Retina (tissue), 1 donor: Measurements from ENCODE around the gene MAP3K5.

ENCODE experiments used
- DNase-seq: peaks from one replicate; pipeline ENCODE4 v3.0.0-alpha.2; 2016

MAP3K5 gene

DNA sequence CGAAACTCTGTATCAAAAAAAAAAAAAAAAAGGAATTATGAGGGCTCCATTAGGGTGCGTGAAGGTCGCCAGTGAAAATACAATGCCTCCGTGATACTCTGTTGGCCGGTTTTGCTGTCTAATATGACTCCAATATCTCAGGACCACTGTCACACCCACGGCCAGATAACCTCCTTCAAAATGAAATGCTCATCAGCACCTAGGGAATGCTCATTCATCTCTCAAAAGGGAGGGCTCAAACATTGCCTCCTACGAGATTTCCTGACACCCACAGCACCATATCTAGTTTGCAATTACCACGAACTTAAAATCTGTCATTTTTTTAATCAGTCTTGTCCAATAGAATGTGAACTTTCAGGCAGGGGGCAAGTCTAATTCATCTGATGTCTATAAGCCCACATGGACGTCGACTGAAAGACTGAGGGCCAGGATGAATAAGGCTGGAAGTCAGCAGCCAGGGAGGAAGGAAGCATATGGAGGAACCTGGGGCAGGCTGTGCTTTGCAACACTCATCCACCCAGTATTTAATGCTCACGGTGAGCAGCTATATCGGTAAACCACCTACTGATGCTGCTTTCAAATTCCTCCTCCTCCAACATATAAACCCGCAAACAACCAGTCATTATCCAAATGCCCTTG is 42.8 kb downstream of the MAP3K5 start:
- DNase-seq, result no peak

DNA sequence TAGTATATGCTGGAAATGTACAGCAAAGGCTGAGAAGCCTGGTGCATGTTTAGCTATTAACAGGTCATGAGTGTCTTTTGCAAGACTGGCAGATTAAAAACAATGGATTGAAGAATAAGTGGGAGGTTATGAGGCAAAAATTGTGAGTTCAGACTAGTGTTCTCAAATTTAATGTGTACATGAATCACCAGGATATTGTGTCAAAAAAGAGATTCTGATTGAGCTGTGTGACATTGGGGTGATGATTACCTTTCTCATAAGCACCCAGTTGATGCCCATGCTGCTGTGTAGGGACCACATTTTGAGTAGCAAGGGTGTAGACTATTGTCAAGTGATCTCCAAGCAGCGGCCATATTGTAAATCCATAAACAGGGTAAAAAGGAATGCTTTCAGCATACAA is 44.8 kb downstream of the MAP3K5 start:
- DNase-seq, result no peak

DNA sequence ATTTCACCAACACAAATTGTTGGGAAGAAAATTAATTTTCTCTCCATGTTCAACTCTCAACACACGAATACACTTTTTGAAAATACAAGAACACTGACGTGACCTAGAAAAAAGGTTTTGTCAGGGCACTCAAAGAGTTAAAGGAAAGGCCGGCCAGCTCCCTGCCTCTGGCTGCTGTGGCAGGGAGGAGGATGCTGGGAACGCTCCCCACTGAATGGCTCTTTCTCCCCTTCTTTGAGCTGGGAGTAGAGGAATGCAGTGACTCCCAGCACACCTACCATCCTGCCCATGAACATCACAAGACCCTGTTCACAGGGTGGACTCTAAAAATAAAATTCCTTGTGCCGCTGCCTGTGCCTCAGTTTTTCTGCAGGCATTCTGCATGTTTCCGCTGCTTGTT is 47.0 kb downstream of the MAP3K5 start:
- DNase-seq, result no peak

DNA sequence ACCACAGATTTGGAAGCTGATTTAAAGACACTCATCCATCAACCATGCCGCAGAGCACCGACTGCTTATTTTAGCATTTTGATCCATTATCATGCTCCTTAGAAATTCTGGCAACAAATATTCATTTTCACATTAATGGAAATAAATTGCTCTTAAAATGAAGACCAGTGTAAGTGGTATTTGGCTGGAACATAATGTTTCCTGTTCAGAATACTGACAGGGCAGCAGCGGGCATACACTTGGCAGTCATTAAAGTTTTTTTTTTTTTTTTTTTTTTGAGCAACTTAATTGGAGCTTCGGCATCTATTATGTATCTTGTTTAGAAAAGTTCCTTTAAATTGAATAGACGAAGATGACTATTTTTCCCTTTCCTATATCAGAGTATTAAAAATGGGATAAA is 47.4 kb downstream of the MAP3K5 start:
- DNase-seq, result no peak

DNA sequence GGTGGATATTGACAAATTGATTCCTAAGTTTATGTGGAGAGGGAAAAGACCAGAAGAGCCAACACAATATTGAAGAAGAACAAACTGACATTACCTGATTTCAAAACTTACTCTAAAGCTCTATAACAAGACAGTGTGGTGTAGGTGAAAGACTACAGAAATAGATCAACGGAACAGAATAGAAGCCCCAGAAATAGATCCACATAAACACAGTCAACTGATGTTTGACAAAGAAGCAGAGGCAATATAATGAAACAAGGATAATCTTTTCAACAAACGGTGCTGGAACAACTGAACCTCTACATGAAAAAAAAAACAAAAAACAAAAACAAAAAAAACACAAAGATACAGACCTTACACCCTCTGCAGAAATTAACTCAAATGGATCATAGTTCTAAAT is 50.2 kb downstream of the MAP3K5 start:
- no peak for DNase-seq

DNA sequence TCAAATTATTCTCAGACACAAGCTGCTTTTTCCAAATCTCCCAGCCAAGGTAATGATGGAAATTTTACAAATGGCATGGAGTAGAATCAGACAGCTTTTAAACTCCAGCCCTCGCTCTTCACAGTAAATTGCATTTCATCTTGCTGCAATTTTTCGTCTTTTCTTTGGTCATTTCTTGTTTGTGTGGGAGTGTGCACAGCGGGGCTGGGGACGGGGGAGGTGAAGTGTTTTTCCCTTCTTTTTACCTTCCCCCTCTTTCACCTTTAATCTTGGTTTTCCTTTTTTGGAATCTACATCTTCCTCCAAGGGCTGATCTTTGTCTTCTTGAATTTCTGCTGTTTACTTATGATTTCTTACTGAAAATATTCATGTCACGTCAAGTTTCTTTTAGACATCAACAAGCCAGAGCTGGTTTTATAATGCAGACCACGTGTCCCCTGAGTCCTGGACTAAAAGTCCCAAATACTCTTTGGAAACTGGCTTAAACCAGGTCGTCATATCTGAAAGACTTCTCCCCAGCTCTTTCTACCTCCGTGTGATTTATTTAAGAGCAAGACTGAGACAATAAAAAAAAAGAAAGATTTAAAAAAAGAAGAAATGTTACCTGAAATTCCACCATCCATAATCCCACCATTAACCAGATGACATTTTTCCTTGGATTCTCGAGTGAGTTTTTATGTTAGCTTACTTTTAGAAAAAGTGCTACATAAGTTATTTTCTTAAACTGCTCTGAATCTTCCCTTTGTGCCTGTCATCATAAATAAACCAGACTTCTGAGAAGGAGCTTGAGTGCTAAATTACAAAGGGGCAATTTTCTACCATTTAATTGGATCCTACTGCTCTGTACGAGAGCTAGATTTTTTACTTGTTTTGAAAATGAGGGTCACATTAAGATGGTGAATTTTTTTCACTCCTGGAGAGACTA is 52.0 kb downstream of the MAP3K5 start:
- no peak for DNase-seq

DNA sequence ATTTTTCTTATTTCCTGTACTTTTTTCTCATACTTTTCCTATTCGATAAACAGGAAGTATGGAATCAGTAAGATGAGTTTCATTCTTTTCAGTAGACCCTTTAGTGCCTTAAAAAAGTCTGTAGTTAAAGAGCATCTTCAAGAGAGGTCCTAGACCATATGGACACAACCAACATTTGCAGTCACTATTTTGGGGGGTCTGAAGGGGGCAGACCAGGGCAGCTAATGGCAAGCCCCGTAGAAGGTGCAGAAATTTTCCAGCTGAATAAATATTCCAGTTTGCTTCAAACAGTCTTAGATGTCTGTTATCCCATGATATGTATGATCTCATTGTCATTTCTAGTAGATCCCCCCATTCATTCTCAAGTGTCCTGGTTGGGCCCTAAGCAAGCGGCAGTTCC is 52.8 kb downstream of the MAP3K5 start:
- no peak for DNase-seq

DNA sequence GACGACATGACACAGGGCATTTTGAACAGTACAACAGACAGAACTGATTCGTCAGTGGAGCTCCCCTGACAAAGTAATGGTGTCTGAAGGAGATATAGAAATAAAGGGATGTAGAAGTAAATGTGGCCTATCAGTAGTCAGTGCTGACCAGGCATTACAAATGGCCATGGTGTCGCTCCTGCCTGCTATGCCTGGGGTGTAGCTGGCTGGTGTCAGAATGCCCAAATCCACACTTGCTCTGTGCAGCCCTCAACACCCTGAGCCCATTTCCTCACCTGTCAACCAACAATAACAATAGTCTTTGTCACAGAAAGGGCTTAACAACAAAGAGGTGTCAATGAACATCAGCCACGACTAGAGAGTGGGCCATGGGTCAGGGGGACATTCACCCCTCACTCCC is 53.2 kb downstream of the MAP3K5 start:
- no peak for DNase-seq

DNA sequence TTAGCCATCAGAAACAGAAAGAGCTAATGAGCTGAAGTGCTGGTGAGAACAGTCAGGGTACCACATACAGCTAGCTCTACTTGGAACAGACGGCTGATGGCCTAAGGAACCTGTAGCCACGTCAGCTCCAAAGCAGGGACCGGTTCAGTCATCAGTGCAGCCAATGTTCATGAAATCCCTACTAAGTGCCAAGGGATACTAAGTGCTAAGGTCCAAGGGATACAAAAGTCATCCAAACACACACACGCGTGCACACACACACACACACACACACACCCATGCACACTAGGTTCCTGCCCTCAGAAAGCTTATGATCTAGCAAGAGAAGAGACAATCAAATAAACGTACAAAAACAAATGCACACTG is 53.6 kb downstream of the MAP3K5 start:
- no peak for DNase-seq

DNA sequence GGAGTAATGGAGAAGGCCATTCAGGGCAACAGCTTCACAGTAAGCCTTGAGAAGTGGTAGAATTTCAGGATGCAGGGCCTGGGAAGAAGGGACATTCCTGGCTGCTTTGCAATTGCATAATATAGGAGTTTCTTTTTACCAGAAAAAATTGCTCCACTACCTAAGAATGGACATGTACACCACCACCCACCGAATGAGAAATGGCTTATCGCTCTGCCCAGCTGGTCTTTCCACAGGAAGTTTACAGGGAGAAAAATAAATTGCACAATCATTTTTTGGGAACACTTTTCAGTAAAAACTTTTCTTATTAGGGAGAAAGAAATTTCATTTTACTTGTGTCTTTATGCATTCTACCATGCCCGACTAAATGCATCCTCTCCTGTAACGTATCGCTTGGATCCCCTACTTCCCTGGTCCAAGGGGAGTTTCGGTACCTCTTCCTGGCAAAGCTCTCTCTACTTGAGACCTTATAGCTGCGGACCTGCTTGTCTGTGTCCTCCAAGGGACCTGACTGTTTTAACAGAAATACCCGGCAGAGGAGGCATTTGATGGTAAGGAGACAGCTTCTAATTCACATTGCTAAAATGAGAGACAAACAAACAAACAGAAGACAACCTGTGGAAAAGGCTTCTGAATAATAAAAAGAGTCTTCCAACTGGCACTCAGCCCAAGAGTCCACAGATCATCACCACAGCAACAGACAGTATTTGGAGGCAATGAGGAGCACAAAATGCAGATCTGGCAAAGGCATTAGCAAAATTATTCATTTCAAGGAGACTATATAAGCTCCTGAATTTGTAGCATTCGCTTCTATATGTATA is 54.2 kb downstream of the MAP3K5 start:
- DNase-seq, result no peak

DNA sequence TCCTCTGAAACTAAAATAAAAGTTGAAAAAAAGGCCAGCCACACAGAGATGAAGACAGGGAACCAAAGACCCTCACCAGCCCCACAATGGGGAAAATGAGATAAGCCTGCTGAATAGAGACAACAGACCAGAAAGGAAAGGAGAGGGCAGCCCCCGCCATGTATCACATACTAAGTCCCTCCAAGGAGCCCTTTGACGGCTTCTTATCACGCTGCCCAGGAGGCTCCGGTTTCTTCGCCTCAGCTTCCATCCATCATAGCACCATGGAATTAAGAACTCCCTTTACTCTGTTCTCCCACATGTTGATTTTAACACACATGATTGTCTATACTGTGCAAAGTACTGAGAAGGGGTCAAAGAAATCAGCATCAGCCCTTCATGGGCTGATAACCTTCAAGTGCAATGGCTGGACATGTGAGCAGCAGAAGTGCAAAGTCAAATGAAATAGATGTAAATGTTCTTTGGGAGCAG is 54.9 kb downstream of the MAP3K5 start:
- no peak for DNase-seq

DNA sequence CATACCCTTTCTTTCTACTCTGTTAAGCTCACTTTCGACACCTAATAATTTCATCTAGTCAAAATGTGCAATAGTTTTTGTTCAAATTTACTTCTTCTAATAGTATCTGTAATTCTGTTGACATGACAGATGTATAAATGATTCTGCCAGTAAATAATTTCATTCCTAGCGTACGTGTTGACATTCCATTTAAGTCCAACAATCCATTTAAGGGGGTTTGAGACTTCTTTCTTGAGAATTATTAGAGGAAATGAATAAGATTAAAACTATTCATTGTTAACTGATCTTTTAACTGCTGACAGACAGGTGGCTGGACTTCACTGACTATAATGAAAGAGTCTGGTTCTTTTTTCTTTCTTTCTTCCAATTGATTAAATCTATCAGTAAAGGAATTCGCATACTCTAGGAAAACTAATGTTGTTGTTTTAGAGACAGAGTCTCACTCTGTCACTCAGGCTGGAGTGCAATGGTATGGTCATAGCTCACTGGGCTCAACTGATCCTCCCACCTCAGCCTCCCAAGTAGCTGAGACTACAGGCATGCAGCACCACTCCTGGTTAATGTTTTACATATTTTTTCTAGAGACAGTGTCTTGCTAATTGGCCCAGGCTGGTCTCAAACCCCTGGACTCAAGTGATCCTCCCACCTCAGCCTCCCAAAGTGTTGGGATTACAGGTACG is 55.9 kb downstream of the MAP3K5 start:
- no peak for DNase-seq

DNA sequence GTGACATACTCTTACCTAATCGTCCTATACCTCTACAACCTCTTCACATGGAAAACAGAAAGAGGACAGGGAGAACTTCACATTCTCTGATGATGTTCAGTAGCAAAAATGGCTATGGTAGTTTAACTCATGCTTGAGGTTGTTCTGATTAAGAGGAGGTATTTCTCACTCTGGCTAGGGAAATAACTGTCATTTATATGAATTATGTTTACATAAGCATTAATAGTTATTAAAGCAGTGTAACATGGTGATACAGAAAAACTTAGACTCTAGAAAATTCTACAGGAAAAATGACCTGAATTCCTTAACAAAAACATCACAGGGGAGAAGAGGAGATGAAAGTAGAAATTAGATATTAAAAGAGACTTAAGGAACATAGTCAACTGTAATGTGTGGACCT is 57.3 kb downstream of the MAP3K5 start:
- DNase-seq, result no peak

DNA sequence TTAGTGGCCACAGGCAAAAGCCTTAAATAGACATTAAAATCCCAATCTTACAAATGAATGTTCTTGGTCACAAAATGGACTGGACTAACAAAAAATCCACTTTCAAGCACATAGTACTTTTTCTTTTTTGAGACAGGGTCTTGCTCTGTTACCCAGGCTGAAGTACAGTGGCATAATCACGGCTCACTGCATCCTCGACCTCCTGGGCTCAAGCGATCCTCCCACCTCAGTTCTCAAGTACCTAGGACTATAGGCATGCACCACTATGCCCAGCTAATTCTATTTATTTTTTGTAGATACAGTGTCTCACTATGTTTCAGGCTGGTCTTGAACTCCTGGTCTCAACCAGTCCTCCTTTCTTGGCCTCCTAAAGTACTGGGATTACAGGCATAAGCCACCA is 59.4 kb downstream of the MAP3K5 start:
- no peak for DNase-seq

DNA sequence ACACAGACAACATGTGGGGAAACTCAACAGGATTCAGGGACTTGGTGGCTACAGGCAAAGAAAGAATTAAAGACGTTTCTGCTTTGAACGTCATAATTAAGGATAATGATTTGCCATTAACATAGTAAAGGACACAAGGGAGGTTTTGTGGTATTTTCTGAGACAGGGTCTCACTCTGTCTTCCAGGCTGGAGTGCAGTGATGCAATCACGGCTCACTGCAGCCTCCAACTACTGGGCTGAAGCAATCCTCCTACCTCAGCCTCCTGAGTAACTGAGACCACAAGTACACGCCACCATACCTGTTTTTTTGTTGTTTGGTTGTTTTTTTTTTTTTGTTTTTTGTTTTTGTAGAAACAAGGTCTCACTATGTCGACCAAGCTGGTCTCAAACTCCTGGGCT is 62.4 kb downstream of the MAP3K5 start:
- no peak for DNase-seq

DNA sequence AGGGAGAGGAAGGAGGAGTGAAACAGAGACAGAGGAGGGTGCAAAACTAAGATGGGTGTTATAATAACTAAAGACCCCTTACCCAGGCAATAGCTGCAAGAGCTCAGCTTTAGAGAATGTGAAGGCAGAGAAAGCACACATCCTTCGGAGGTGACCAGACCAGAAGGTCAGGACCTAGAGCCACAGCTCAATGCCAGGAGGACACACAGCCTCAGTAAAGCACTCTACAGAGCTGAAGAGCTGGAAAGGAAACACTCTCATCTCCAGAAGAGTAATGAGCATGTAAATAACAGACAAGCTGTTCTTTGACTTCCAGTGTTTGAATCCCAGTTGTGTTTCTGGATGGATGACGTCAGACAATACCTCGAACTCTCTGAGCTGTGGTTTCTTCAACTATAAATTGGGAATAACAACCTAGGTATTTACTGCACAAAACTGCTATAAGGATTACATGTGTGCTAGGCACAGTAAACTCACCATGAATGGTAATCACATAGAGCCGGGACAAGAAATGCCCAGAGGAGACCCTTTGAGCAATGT is 63.2 kb downstream of the MAP3K5 start:
- DNase-seq, result no peak

DNA sequence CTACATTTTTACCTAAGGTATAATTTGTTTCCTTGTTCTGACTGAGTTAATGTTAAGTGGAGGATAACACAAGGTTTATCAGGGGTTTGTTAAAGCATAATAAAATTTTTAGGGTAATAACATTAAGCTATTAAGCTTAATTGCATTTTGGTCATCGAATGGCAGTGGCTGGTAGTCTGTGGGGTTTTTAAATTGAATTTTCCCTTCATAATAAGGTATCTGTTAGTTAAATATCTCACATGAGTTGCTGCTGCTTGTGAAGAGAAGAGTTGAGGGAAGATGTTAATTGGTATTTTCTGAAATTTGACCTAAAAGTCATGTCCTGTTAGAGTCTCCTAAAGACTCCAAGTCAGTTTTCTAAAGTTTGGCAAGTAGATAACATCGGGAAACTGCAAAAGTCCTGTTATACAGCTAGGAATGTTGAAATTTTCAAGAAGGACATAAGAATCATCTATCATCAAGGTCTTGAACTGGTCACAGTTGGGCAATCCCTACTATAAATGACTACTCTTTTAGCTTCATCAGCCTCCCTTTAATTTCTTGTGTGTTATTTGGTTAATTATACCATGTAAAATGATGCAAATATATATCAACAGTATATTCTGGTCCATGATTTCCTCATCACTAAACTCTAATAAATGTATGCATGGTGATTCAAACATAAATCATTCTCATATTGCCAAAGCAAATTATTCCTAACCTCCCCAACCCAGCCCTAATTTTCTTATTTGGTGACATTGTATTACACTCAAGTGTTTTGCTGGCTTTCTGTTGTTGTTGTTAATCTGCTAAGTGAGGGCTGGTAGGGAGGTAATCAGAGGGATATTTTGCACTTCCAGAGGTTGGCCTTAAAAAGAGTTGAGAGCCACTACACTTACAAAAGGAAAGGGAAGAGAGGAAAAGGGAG is 64.0 kb downstream of the MAP3K5 start:
- DNase-seq, result no peak

DNA sequence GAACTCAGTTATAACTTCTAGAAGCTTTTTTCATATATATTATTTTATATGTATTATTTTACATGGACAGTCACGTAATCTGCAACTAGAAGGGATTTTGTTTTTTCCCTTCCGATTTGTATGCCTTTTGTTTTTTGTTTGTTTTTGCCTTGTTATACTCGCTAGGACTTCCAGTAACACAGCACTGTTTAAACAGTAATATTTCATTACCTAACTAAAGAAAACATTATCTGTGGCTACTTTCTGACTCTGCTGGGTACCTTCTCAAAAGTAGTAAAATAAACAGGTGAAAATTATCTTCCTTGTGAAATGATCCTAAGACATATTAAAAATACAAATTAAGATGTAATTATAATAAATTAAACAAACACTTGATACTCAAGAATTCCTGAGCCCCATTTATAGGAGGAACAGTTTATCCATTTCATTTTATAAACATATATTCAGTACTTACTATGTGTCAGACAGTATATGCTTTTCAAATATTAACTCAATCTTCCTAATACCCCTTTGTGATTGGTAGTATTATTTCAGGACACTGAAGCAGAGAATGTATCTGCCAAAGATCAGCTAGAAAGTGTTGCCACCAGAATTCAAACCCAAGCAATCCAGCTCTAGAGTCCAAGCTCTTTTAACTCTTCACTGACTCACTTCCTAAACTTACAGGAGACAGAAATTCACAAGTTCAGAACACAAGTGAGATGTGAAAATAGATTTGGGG is 65.3 kb downstream of the MAP3K5 start:
- DNase-seq, result no peak

DNA sequence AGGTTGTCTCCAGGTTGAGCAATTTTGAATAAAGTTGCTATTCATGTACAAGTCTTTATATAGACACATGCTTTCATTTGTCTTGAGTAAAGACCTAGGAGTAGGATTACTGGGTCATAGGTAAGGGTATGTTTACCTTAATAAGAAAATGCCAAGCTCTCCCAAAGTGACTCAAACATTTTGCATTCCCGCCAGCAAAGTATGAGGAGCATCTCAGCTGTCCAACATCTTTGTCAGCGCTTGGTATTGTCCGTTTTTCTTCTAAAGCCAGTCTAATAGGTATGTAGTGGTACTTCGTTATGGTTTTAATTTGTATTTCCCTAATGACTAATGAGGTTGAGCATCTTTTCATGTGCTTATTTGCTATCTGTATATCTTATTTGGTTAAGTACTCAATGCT is 67.2 kb downstream of the MAP3K5 start:
- DNase-seq, result no peak

DNA sequence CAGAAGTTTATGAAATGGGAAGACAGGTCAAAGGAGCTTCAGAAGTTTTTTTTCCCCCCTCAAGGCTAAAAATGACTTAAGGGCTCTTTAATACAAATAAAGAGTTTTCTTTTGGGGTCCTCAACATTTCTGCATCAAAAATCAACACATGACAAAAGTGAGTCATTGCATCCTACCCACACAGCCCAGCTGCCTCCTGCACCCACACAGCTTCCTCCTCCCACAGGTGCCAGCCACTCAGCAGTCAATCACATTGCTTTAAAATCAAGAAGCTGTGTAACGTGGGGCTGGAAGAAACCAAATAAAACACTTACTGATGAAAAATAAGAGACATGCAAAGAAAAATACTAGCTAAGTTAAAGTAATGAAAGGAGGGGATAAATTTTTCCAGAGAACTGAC is 68.5 kb downstream of the MAP3K5 start:
- no peak for DNase-seq

DNA sequence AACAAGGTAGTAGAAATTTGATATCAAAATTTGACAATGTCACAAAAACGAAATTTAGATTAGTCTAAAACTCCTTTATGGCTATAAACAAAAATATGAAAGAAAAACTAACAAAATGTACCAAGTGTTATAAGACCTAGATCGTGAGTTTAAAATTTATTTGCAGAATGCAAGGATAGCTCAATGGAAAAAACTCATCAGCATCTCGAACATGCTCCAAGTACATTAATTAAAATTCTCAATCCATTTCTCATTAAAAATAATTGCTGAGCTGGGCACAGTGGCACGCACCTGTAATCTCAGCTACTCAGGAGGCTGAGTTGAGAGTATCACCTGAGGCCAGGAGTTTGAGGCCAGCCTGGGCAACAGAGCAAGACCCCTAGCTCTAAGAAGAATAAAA is 70.8 kb downstream of the MAP3K5 start:
- DNase-seq, result no peak
